PC-3 (cell line): ENCODE results near the gene MYH11. TPM values are rescaled to one million over a fixed set of nuclear protein-coding genes. Genes with fewer than 3 reads are reported as not detected.

Experiments used
- ATAC-seq: fragments of 200-7000 bp; cut with Tn5 transposase; 2 replicates; pipeline ENCODE4 v1.9.1; 2020; ENCODE audit warnings: mild to moderate bottlenecking, moderate library complexity
- BruUV-seq: library from RNA; stranded (reverse); fragments of 400-500 nt; replicated peaks from 2 replicates; lab custom pipeline; 2021; lab: Mats Ljungman, UMichigan
- CTCF ChIA-PET: fragments of 300-600 bp; sonication (Branson Sonifier 250); formaldehyde crosslinking; loops from one replicate; lab custom pipeline; 2022; ENCODE audit warnings: antibody characterized with exemption; lab: Charles Lee
- POLR2A ChIA-PET: fragments of 300-600 bp; sonication (Branson Sonifier 250); formaldehyde crosslinking; loops from one replicate; lab custom pipeline; 2022; ENCODE audit warnings: antibody characterized with exemption; ENCODE audit not compliant: unreplicated experiment; lab: Charles Lee
- DNase-seq: peaks from one replicate; pipeline ENCODE4 v3.0.0-alpha.2; 2015
- H2AFZ ChIP-seq: fragments of 300-600 bp; sonication (generic); 2 replicates; pipeline ENCODE4 v1.6.0; 2016; ENCODE audit warnings: antibody characterized with exemption, low read length
- H3F3A ChIP-seq: fragments of 300-600 bp; sonication (generic); one replicate; pipeline ENCODE4 v1.6.0; 2017; ENCODE audit warnings: antibody characterized with exemption, low read length, control low read depth, mild to moderate bottlenecking; ENCODE audit not compliant: unreplicated experiment
- H3K27ac ChIP-seq: fragments of 300-600 bp; sonication (generic); 2 replicates; pipeline ENCODE4 v1.5.1; 2016; ENCODE audit warnings: mild to moderate bottlenecking, low read length
- H3K27me3 ChIP-seq: fragments of 300-600 bp; sonication (generic); 2 replicates; pipeline ENCODE4 v1.6.1; 2016; ENCODE audit warnings: low read length, mixed read lengths
- H3K36me3 ChIP-seq: fragments of 300-600 bp; sonication (generic); 2 replicates; pipeline ENCODE4 v1.6.1; 2016; ENCODE audit warnings: low read depth, mixed run types, low read length, mixed read lengths
- H3K4me1 ChIP-seq: fragments of 300-600 bp; sonication (generic); 2 replicates; pipeline ENCODE4 v1.5.1; 2016; ENCODE audit warnings: low read length; ENCODE audit not compliant: insufficient read depth
- H3K4me2 ChIP-seq: fragments of 300-600 bp; sonication (generic); 2 replicates; pipeline ENCODE4 v1.6.0; 2016; ENCODE audit warnings: low read length
- H3K4me3 ChIP-seq: fragments of 300-600 bp; sonication (generic); 2 replicates; pipeline ENCODE4 v1.5.1; 2016; ENCODE audit warnings: mild to moderate bottlenecking, low read length, mixed read lengths
- H3K79me2 ChIP-seq: fragments of 300-600 bp; sonication (generic); 2 replicates; pipeline ENCODE4 v1.6.1; 2017; ENCODE audit warnings: low read length, mixed read lengths
- H3K9ac ChIP-seq: fragments of 300-600 bp; sonication (generic); 2 replicates; pipeline ENCODE4 v1.6.0; 2016; ENCODE audit warnings: mild to moderate bottlenecking, low read length
- H3K9me2 ChIP-seq: fragments of 300-600 bp; sonication (generic); replicated peaks from 2 replicates; pipeline ENCODE4 v1.6.1; 2016; ENCODE audit warnings: mixed run types, low read length, mixed read lengths
- H3K9me3 ChIP-seq: fragments of 300-600 bp; sonication (generic); 2 replicates; pipeline ENCODE4 v1.6.1; 2016; ENCODE audit warnings: low read length, mixed read lengths
- H4K20me1 ChIP-seq: fragments of 300-600 bp; sonication (generic); 2 replicates; pipeline ENCODE4 v1.6.1; 2016; ENCODE audit warnings: low read length, mixed read lengths
- EZH2 ChIP-seq: fragments of 300-600 bp; sonication (generic); IDR thresholded peaks from one replicate; pipeline ENCODE4 v1.6.1; 2017; ENCODE audit warnings: antibody characterized with exemption, mild to moderate bottlenecking, low read length; ENCODE audit not compliant: unreplicated experiment
- EZH2phosphoT487 ChIP-seq: fragments of 300-600 bp; sonication (generic); IDR thresholded peaks from 2 replicates; pipeline ENCODE4 v1.6.1; 2018; ENCODE audit warnings: mild to moderate bottlenecking, antibody characterized with exemption, low read length, borderline replicate concordance
- intact Hi-C: fragments of 100-400 bp; cut with micrococcal nuclease; formaldehyde crosslinking; loops from 2 replicates; pipeline ENCODE4 v1.9.0; 2023
- total RNA-seq: library from RNA; depleted of rRNA; stranded (reverse); fragments of >200 nt; gene quantifications from 2 replicates; pipeline ENCODE4 v1.2.3, GENCODE V29; 2014
- TF ChIP-seq, protein P1 (sequence below): fragments of 300-600 bp; sonication (generic); conservative IDR thresholded peaks from 2 replicates; pipeline ENCODE4 v1.5.1; 2017; ENCODE audit warnings: antibody characterized with exemption, low read depth, mild to moderate bottlenecking, low read length

The MYH11 gene
- total RNA-seq, 1 experiment from 2014 or later = not detected

DNA sequence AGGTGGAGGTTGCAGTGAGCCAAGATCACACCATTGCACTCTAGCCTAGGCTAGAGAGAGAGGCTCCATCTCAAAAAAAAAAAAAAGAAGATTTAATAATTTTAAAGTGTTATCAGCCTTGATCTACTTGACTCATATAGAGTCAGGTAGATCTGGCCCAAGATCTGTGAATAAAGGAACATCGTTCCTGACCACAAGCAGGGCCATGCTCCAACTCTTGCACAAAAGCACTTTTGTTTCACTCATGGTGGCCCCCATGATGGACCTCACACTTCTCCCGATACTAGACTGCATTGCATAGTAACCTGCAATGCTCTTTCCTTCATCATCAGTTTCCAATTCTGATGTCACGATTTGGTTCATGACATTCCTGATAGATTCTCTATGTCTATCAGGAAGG is 5.2 kb upstream of the MYH11 start:
- intact Hi-C loops = no loop called here
- no TSS peak for BruUV-seq

DNA sequence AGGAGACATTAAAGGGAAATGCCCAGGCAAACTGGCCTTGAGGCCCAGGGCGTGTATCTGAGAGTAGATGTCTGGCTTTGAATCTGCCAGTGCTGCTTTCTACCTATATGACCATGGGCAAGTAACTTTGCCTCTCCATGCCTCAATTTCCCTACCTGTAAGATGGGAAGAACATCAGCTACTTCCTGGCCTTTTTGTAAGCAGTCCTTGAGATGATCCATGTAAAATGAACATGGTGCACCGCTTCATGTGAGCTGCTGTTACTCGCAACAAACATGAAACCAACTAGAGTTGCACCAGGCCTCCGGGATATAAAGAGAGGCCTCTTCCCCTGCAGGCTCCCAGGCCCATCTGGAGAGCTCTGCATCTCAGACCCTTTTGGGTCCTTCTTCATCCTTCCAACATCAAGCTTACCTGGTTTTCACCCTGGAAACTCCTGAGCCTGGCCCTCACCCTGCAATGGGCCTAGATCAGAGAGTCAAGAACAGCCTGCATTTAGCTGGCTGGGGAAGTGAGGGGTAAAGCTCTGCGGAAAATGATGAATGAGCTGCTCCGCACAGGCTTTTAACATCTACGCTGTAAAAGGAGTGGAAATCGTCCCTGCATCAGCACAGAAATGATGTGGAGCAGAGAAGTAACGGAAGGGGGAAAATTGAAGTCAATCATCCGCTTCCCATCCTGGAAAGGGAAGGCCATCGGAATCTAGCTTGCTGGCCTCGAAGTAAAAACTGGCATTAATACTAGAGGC is 2.3 kb upstream of the MYH11 start:
- ATAC-seq (no peak), DNase-seq (no peak)
- H3K27me3 ChIP-seq = peaks cover 33% of the 10 kb centered on the region
- ChIA-PET CTCF (no interaction called here), POLR2A (no interaction called here)
- intact Hi-C loops = no loop called here
- no peak overlapping the region for H3K4me2 ChIP-seq
- no peak overlapping the region for H3K27ac ChIP-seq
- H3K4me3 ChIP-seq = no peak overlapping the region
- no peaks in the 10 kb centered on the region for H3K4me1 ChIP-seq
- TF ChIP-seq EZH2phosphoT487 (no peak), EZH2 (no peak)
- TF ChIP-seq, protein P1, sequence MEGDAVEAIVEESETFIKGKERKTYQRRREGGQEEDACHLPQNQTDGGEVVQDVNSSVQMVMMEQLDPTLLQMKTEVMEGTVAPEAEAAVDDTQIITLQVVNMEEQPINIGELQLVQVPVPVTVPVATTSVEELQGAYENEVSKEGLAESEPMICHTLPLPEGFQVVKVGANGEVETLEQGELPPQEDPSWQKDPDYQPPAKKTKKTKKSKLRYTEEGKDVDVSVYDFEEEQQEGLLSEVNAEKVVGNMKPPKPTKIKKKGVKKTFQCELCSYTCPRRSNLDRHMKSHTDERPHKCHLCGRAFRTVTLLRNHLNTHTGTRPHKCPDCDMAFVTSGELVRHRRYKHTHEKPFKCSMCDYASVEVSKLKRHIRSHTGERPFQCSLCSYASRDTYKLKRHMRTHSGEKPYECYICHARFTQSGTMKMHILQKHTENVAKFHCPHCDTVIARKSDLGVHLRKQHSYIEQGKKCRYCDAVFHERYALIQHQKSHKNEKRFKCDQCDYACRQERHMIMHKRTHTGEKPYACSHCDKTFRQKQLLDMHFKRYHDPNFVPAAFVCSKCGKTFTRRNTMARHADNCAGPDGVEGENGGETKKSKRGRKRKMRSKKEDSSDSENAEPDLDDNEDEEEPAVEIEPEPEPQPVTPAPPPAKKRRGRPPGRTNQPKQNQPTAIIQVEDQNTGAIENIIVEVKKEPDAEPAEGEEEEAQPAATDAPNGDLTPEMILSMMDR = no peak
- no peaks in the 10 kb centered on the region for H3K79me2 ChIP-seq
- H4K20me1 ChIP-seq = no peaks in the 10 kb centered on the region
- no peak overlapping the region for H2AFZ ChIP-seq
- BruUV-seq = no TSS peak
- H3F3A ChIP-seq = no peaks in the 10 kb centered on the region
- H3K9me2 ChIP-seq = no peaks in the 10 kb centered on the region
- no peaks in the 10 kb centered on the region for H3K9me3 ChIP-seq
- H3K36me3 ChIP-seq = no peaks in the 10 kb centered on the region
- no peak overlapping the region for H3K9ac ChIP-seq

More for the DNA sequence above, 5.2 kb upstream of the MYH11 start:
- Histone ChIP-seq H3F3A (no peaks in the 10 kb centered on the region), H3K4me2 (no peak overlapping the region), H3K9me2 (no peaks in the 10 kb centered on the region), H2AFZ (no peak overlapping the region), H3K4me1 (no peaks in the 10 kb centered on the region), H3K9ac (no peak overlapping the region), H3K27me3 (peaks cover 10% of the 10 kb centered on the region), H3K36me3 (peaks cover 11% of the 10 kb centered on the region; the same call in 1 of the 2 replicates), H4K20me1 (no peaks in the 10 kb centered on the region), H3K9me3 (no peaks in the 10 kb centered on the region), H3K4me3 (no peak overlapping the region), H3K79me2 (no peaks in the 10 kb centered on the region), H3K27ac (no peak overlapping the region)
- POLR2A ChIA-PET = no interaction called here
- TF ChIP-seq EZH2 (no peak), EZH2phosphoT487 (no peak)
- TF ChIP-seq, protein P1 = no peak
- CTCF ChIA-PET = no interaction called here
- ATAC-seq (no peak; the same call in 1 of the 2 replicates), DNase-seq (peak; percentile 53)
